Testis (tissue), 3 donors: ENCODE results near the gene WBP4. TPM values are rescaled to one million over a fixed set of nuclear protein-coding genes. Genes with fewer than 3 reads are reported as not detected.

Source experiments
- DNase-seq: peaks from one replicate; pipeline ENCODE4 v3.0.0-alpha.2; 2019
- H3K27ac ChIP-seq, 2 donors: fragments of 200-600 bp; sonication (generic); one replicate each; pipeline ENCODE4 v1.5.1; 2019
- H3K27me3 ChIP-seq: fragments of 200-600 bp; sonication (generic); one replicate; pipeline ENCODE4 v1.5.1; 2019
- H3K36me3 ChIP-seq: fragments of 200-600 bp; sonication (generic); one replicate; pipeline ENCODE4 v1.5.1; 2017; ENCODE audit warnings: low read depth; ENCODE audit errors: missing control alignments
- H3K4me1 ChIP-seq: fragments of 200-600 bp; sonication (generic); one replicate; pipeline ENCODE4 v1.5.1; 2019
- H3K4me3 ChIP-seq, 2 donors: fragments of 200-600 bp; sonication (generic); one replicate each; pipeline ENCODE4 v1.5.1; 2017 to 2019
- H3K9me3 ChIP-seq: fragments of 200-600 bp; sonication (generic); one replicate; pipeline ENCODE4 v1.5.1; 2017
- CTCF ChIP-seq, 3 experiments: fragments of 450-650 bp in 2 of 3; fragments of 200-600 bp in 1 of 3; sonication (generic) in 1 of 3; IDR thresholded peaks; one replicate each; pipeline ENCODE4 v1.5.1; 2016 to 2019; ENCODE audit warnings: antibody characterized with exemption in 3 of 3, mild to moderate bottlenecking in 2 of 3, moderate library complexity in 1 of 3
- POLR2A ChIP-seq: fragments of 450-650 bp; IDR thresholded peaks from one replicate; pipeline ENCODE4 v1.6.1; 2017; ENCODE audit warnings: antibody characterized with exemption, mild to moderate bottlenecking, moderate library complexity
- WGBS, 2 donors: methylation state at CpG; one replicate each; pipeline ENCODE4 v1.1.5; 2018; 5-methylcytosine and 5-hydroxymethylcytosine counted together
- intact Hi-C: fragments of 100-400 bp; cut with DNase I; formaldehyde crosslinking; loops from one replicate; pipeline ENCODE4 v1.15.1; 2023; ENCODE audit warnings: low total_unique reads
- microRNA counts, 2 donors: library from miRNA; unstranded; fragments of <30 nt; microRNA quantifications; one replicate each; lab custom pipeline; 2016
- microRNA-seq, 2 donors: library from miRNA; unstranded; fragments of <30 nt; microRNA quantifications; one replicate each; pipeline ENCODE4, GENCODE V29; 2016; ENCODE audit warnings: borderline number of aligned reads in 2 of 2, borderline replicate concordance in 1 of 2
- polyA plus RNA-seq: library from polyadenylated mRNA; stranded (reverse); fragments of 350-450 nt; fragmentation: Illumina TruSeq; extraction: RNeasy Lipid Tissue Mini Kit (QIAGEN cat#74804); gene quantifications from one replicate; pipeline ENCODE4 v1.2.3, GENCODE V29; 2014; ENCODE audit warnings: low read depth, low replicate concordance; ENCODE audit not compliant: insufficient read depth
- small RNA-seq, 2 donors: library from RNA; depleted of rRNA; stranded (forward); fragments of <200 nt; gene quantifications; one replicate each; pipeline ENCODE3, GENCODE V24; 2016
- total RNA-seq, 2 donors: library from RNA; depleted of rRNA; stranded (reverse); fragments of >200 nt; gene quantifications; one replicate each; pipeline ENCODE4 v1.2.3, GENCODE V29; 2016

WBP4 gene
- total and polyA plus RNA-seq, 3 donors from 2014 or later: 7.0 to 19.8 (median 17.9) TPM

GRCh38 chr13:41132512-41133152 is 71.3 kb downstream of the WBP4 start, which contains the start of gene KBTBD6:
Gene KBTBD6 (minus strand): TSS chr13:41132802. CDS start chr13:41132511, 291 bp downstream.
- peak; percentile 98 for DNase-seq
- no peaks in the 10 kb centered on the region for H3K36me3 ChIP-seq
- intact Hi-C loops: no loop called here
- 0% methylated on average over 37 to 45 of the region's 45 CpGs for WGBS, 2 donors
- H3K4me3 ChIP-seq: peak within 1 kb of the TSS; percentile 73 to 90
- no peaks in the 10 kb centered on the region for H3K27me3 ChIP-seq
- H3K27ac ChIP-seq: peak within 1 kb of the TSS; percentile 60 to 85
- TF ChIP-seq POLR2A (no peak), CTCF (IDR thresholded peaks at IDR 0.05) (peak in 1 of 3 experiments; percentile 20)
- H3K9me3 ChIP-seq: no peaks in the 10 kb centered on the region
- H3K4me1 ChIP-seq: peaks cover 16% of the 10 kb centered on the region

MicroRNA genes within 50 kb of the gene (microRNA counts, 767-probe panel; counts per million panel counts)
- 0 to 152 counts per million in 2 donors for microRNA hsa-miR-3168 (lab: Ali Mortazavi, UCI)

Small RNA genes lying within 50 kb of the gene (microRNA-seq; reads per million reads assigned to microRNA genes)
- gene MIR3168: 0 reads per million in 2 donors

Small RNA genes lying within 50 kb of the gene (small RNA-seq; reads per million reads assigned to genes)
- gene MIR3168 (0 to 0.27 reads per million in 2 donors), gene RN7SL597P (0 reads per million in 2 donors)

Other genes with a start within 250 kb of the WBP4 start
- 10 to 100 TPM; 54.8 to 67.5 TPM for gene ELF1, start 42.2 kb upstream of the WBP4 start, total RNA-seq
- gene ELF1, start 42.2 kb upstream of the WBP4 start, polyA plus RNA-seq: 32.8 TPM
- 10 to 100 TPM; 13.1 to 13.9 TPM for gene KBTBD6, start 71.3 kb downstream of the WBP4 start, total RNA-seq
- 10.6 TPM for gene KBTBD6, start 71.3 kb downstream of the WBP4 start, polyA plus RNA-seq
- 10 to 100 TPM; 11.0 TPM for gene KBTBD7, start 133.1 kb downstream of the WBP4 start, total RNA-seq
- 7.7 TPM for gene KBTBD7, start 133.1 kb downstream of the WBP4 start, polyA plus RNA-seq
- gene MTRF1, start 202.1 kb downstream of the WBP4 start, total RNA-seq: 10 to 100 TPM; 20.3 to 32.8 TPM
- 23.7 TPM for gene MTRF1, start 202.1 kb downstream of the WBP4 start, polyA plus RNA-seq
- 10 to 100 TPM; 33.1 to 38.0 TPM for gene NAA16, start 249.8 kb downstream of the WBP4 start, total RNA-seq
- 18.5 TPM for gene NAA16, start 249.8 kb downstream of the WBP4 start, polyA plus RNA-seq